GM12891 (cell line): ENCODE results near the gene SEMA5A.

Experiments used
- POLR2A ChIP-seq: IDR thresholded peaks from 2 replicates; pipeline ENCODE4 v1.6.1; 2011; ENCODE audit warnings: low read depth, low read length, control low read depth
- POLR2AphosphoS5 ChIP-seq: IDR thresholded peaks from 2 replicates; pipeline ENCODE4 v1.6.1; 2011; ENCODE audit warnings: low read depth, low read length, control low read depth
- SPI1 ChIP-seq: IDR thresholded peaks from 2 replicates; pipeline ENCODE4 v1.6.1; 2011; ENCODE audit warnings: low read depth, low read length, control low read depth
- TAF1 ChIP-seq: IDR thresholded peaks from 2 replicates; pipeline ENCODE4 v1.6.1; 2011; ENCODE audit warnings: low read depth, low read length, control low read depth

DNA sequence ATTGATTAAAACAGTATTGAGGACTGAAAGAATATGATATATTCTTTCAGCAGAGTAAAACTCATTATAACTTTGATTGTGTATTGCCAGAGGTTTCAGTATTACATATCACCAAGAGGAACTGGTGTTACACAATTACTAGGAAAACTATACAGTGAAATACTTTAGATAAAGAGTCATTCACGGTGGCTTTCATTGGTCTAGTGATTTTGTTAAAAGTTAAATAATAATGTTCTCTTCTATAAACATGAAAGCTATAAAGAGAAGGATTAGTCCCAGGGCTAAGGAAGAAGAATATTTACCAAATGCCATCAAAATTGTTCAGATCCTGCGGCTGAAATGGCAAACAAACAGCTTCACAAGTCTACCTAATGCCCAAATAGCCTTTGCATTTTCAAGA, 306.2 kb downstream of the SEMA5A start:
- no peak for TF ChIP-seq POLR2A
- no peak for TF ChIP-seq POLR2AphosphoS5
- TF ChIP-seq SPI1 = no peak
- no peak for TF ChIP-seq TAF1
